AML-193 (cell line): ENCODE measurements around the gene VPS33B.
"Not testable (repeated sequence)": the region's sequence is repeated elsewhere in the genome, so short reads cannot be mapped to it uniquely, and the experiment has no call there.

Experiments used
- DNase-seq, 2 experiments: peaks; one replicate each; lab custom pipeline; 2025; lab: John Stamatoyannopoulos, UW

The VPS33B gene

GRCh38 chr15:91022075-91022831, at the start of gene VPS33B:
Gene VPS33B, minus strand, starts transcription at chr15:91022594. Its CDS starts 345 bp downstream, at chr15:91022249.
- DNase-seq: peak; percentile 78 to 79

DNA sequence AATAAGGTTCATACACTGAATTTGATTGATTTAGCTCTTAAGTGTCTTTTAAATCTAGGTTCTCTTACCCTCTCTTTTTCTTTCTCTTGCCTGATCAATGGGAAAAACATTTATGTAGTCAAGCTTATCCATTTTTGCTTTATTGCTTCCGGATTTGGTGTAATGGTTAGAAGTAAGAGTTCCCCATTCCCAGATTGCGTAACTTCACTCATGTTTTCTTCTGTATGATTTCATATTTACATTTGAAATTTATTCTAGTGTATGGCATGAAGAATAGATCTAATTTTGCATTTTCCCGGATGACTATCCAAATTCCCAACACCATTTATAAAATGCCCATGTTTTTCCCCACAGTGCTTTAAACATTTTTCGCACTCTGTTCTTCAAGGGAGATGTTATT, 49.8 kb upstream of the VPS33B start:
- peak in 1 of 2 experiments; percentile 5 for DNase-seq

DNA sequence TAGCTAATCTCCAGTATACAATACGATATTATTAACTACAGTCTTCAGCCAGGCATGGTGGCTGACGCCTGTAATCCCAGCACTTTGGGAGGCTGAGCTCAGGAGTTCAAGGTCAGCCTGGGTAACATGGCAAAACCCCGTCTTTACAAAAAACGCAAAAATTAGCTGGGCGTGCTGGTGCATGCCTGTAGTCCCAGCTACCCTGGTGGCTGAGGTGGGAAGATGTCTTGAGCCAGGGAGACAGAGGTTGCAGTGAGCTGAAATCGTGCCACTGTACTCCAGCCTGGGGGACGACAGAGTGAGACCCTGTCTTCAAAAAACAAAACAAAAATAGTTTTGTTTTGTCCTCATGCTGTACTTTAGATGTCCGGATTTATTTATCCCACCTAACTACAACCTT, 48.5 kb upstream of the VPS33B start:
- no peak for DNase-seq

GRCh38 chr15:91068966-91069365, 46.6 kb upstream of the VPS33B start:
- no peak for DNase-seq

DNA sequence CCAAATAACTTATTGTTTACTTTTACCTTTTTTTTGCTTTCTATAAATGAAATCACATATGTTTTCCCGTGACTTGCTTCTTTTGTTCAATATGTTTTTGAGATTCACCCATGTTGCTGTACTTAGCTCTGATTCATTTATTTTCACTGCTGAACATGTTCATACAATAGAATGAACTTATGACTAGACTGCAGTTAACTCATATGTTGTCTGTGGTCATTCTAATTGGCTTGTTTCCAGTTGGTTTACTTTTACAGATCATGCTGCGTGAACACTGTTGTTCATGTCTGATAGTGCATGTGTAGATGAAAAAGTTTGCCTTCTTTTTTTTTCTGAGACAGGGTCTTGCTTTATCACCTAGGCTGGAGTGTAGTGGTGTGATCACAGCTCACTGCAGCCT, 46.0 kb upstream of the VPS33B start:
- DNase-seq: no peak

DNA sequence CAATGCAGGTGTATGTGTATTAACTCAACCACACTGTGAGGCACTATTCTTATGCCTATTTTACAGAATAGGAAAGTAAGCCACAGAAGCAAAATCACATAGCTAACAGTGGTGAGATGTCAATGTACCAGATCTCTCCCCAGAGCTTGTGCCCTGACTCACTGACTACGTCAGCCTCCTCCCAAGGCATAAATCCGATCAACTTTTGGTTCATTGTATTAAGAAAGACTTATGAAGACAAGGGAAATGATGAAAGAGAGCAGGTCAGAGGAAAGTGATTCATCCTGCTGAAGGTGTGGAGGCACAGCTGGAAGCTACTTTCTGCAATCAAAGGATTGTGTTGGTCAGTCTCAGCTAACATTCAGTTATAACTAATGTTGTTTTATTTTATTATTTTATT, 44.6 kb upstream of the VPS33B start:
- no peak for DNase-seq

GRCh38 chr15:91065505-91065904, 43.1 kb upstream of the VPS33B start:
- no peak for DNase-seq

DNA sequence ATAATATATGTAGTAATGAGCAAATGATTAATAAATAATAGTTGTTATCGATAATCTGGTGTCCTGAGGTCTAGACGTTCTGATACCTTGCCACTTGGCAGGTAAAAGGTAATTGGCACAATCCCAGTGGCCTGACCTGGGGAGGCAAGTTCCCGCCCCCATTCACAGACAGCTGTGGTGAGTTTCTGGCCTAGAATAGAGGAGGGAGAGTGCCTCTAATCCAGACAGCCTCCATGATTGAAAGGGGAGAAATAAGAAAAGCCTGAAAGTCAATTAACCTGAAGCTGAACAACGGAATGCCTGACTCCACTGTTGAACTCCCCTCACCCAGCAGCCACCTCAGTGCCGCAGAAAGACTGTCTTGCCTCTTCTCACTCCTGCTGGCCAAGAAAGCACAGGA, 39.6 kb upstream of the VPS33B start:
- no peak for DNase-seq

DNA sequence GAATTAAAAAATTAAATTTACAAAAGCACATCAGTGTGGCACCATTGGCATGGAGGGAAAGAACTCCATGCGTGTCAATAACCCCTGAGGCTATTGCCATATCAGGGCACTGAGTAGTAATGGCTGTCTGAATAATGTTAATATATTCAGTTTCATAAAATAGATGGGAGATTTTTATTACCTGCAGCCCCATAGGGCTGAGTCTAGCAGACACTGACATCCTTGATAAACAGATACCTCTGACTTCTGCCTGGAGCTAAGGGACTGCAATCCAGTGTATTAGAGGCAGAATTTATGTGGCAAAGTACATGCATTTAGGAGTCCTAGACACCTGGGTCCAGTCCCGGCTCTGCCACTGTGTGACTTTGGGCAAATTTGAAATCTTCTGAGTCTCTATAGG, 38.8 kb upstream of the VPS33B start:
- no peak for DNase-seq

GRCh38 chr15:91055548-91056331, 33.3 kb upstream of the VPS33B start:
- DNase-seq: peak; percentile 58 to 73

GRCh38 chr15:91054816-91055215, 32.4 kb upstream of the VPS33B start:
- DNase-seq: no peak

GRCh38 chr15:91051248-91051647, 28.9 kb upstream of the VPS33B start:
- DNase-seq: no peak

DNA sequence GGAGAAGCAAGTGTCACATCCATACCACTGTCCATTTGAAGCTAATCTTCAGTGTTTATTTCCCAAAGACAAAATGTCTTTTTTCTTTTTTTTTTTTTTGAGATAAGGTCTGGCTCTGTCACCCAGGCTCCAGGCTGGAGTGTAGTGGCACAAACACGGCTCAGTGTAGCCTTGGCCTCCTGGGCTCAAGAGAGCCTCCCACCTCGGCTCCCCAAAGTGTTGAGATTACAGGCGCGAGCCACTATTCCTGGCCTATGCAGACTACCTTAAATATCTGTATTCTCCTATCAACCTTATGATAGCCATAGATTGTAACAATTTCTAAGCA, 27.7 kb upstream of the VPS33B start:
- no peak for DNase-seq

GRCh38 chr15:91049378-91050127, 27.2 kb upstream of the VPS33B start:
- DNase-seq: peak; percentile 66 to 73

- DNase-seq: no peak
These were observed 25.3 kb upstream of the VPS33B start for GRCh38 chr15:91047545-91048199.

DNA sequence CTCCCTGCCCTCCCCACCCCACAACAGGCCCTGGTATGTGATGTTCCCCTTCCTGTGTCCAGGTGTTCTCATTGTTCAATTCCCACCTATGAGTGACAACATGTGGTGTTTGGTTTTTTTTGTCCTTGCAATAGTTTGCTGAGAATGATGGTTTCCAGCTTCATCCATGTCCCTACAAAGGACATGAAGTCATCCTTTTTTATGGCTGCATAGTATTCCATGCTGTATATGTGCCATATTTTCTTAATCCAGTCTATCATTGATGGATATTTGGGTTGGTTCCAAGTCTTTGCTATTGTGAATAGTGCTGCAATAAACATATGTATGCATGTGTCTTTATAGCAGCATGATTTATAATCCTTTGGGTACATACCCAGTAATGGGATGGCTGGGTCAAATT, 23.7 kb upstream of the VPS33B start:
- DNase-seq: not testable (repeated sequence)

DNA sequence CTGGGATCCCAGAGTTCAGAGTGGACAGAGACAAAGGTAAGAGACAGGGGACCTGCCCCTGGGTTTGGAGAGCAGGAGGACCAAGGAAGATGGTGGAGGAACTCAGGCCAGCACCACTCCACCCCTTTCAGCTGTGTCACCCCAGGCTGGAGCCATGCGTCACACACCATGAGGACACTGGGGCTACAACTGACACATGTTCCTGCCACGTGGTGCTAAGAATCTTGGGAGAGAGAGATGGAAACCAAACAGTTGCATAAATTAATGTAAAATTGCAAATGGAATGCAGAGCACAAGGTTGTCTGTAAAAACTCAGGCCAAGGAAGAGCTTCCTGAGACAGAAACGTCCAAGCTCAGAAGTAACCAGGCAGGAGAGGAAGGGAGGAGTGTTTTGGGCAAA, 22.7 kb upstream of the VPS33B start:
- DNase-seq: no peak

DNA sequence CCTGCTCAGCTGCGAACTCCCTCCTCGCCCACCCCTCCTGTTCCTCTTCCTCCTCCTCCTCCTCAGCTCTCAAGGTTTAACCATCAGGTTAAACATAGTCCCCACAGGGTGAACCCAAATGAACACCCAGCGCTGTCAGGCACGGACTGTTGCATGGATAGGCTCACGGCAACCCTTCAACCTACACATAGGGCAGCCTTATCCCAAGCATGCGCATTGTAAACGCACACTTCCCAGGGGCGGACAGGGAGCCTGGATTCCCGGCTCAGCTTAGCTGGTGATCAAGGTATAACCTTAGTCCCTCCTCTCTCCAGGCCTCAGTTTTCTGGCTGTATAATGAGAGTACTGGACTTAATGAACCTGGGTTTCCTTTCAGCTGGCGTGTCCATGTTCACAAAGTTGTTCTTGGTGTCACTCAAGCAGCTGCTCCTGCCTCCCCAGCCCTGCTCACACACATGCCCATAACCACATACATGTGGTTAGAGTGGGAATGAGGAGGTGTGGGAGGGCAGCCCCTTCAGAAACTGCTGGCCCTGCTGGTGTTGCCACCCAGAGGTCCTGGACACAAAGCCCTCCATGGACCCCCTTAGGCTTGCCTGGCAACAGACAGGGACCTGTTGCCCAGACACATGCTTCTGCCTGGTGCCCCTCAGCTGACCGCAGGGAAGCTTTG, 20.9 kb upstream of the VPS33B start:
- no peak for DNase-seq

GRCh38 chr15:91040856-91041255, 18.5 kb upstream of the VPS33B start:
- DNase-seq: no peak

GRCh38 chr15:91039996-91040395, 17.6 kb upstream of the VPS33B start:
- DNase-seq: no peak

DNA sequence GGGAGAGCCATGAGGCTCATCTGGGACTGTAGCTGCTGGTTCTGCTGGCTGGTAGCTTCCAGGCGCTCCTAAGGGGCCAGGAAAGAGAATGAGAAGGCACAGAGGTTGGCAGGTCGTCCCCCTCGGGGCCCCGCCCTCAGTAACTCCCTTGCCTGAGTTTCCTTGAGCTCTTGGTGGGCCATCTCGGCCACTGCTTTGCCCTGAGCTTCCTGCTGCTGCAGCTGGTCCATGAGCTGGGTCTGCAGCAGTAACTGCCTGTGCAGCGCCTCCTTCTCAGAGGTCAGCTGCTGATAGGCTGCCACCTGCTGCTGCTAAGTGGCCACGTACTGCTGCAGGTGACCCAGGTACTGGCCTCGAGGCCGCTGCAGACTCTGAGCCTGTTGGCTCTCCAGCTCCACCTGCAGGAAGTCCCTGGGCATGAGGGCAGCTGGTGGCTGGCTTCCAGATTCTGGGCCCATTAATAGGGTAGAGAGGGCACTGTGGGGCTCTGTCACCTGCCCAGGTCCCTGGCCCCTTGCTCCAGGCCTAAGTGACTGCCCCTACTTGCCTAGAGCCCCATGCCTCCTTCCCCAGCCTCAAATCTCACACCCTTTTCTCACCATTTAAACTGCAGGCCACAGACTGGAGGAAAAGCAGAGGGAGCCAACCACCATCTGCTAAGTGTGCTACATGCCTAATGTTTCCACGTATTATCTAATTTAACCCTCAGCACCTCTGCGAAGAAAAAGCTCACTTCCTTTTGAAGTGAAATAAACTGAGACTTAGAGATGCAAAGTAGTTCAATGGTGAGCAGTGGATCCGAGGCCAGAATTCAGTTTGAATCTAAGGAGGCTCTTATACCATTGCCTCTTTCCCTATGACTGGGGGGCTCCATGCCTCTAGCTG, 10.8 kb upstream of the VPS33B start:
- peak; percentile 1 to 13 for DNase-seq
